Esophagus muscularis mucosa (tissue), 4 donors: Measurements from ENCODE around the gene EML2. TPM values are rescaled to one million over a fixed set of nuclear protein-coding genes. Genes with fewer than 3 reads are reported as not detected.
A peak's percentile ranks its signal among the peaks of the same experiment; 100 is the strongest.

ENCODE experiments used
- DNase-seq: peaks from one replicate; pipeline ENCODE4 v3.0.0-alpha.2; 2017; ENCODE audit errors: extremely low spot score
- H3K27ac ChIP-seq, 4 donors: fragments of 200-600 bp; sonication (generic); replicated peaks in 1 of 4; 1 replicate in 3 of 4; 2 replicates in 1 of 4; pipeline ENCODE4 v1.5.1; 2016 to 2019; ENCODE audit warnings: mild to moderate bottlenecking in 1 of 4
- H3K27me3 ChIP-seq, 4 donors: fragments of 200-600 bp; sonication (generic); one replicate each; pipeline versions ENCODE4 v1.5.1 to v1.6.0; 2016 to 2019
- H3K36me3 ChIP-seq, 4 donors: fragments of 200-600 bp; sonication (generic); one replicate each; pipeline ENCODE4 v1.5.1; 2016 to 2019
- H3K4me1 ChIP-seq, 4 donors: fragments of 200-600 bp; sonication (generic); one replicate each; pipeline ENCODE4 v1.5.1; 2016 to 2019
- H3K4me3 ChIP-seq, 4 donors: fragments of 200-600 bp; sonication (generic); 1 replicate in 2 of 4; 2 replicates in 2 of 4; pipeline ENCODE4 v1.5.1; 2016 to 2019; ENCODE audit warnings: mild to moderate bottlenecking in 4 of 4, moderate library complexity in 1 of 4
- H3K9me3 ChIP-seq, 4 donors: fragments of 200-600 bp; sonication (generic); 1 replicate in 3 of 4; 2 replicates in 1 of 4; pipeline ENCODE4 v1.5.1; 2016 to 2019
- CTCF ChIP-seq, 3 experiments: fragments of 200-600 bp in 2 of 3; fragments of 450-650 bp in 1 of 3; sonication (generic) in 2 of 3; IDR thresholded peaks; one replicate each; pipeline ENCODE4 v1.5.1; 2017 to 2019; ENCODE audit warnings: antibody characterized with exemption in 3 of 3, mild to moderate bottlenecking in 2 of 3, moderate library complexity in 1 of 3
- EP300 ChIP-seq: sonication (generic); formaldehyde crosslinking; IDR thresholded peaks from one replicate; pipeline ENCODE4 v1.6.1; 2017; ENCODE audit warnings: antibody characterized with exemption
- POLR2A ChIP-seq: fragments of 450-650 bp; IDR thresholded peaks from one replicate; pipeline ENCODE4 v1.6.1; 2017; ENCODE audit warnings: antibody characterized with exemption, moderate library complexity, mild to moderate bottlenecking, low read depth
- POLR2AphosphoS5 ChIP-seq, 2 donors: sonication (generic); formaldehyde crosslinking; IDR thresholded peaks; one replicate each; pipeline ENCODE4 v1.6.1; 2017; ENCODE audit warnings: antibody characterized with exemption in 2 of 2
- WGBS: methylation state at CpG from one replicate; pipeline ENCODE4 v1.1.5; 2018; 5-methylcytosine and 5-hydroxymethylcytosine counted together
- intact Hi-C: fragments of 100-400 bp; cut with DNase I; formaldehyde crosslinking; loops from one replicate; pipeline ENCODE4 v1.15.1; 2023
- total RNA-seq, 4 donors: library from RNA; depleted of rRNA; stranded (reverse); fragments of >200 nt; gene quantifications; one replicate each; pipeline versions ENCODE4 v1.1.0 to v1.2.1, GENCODE V29; 2016

EML2 gene
- total RNA-seq, 4 donors from 2014 or later, result 12.0 to 28.4 (median 18.3) TPM

DNA sequence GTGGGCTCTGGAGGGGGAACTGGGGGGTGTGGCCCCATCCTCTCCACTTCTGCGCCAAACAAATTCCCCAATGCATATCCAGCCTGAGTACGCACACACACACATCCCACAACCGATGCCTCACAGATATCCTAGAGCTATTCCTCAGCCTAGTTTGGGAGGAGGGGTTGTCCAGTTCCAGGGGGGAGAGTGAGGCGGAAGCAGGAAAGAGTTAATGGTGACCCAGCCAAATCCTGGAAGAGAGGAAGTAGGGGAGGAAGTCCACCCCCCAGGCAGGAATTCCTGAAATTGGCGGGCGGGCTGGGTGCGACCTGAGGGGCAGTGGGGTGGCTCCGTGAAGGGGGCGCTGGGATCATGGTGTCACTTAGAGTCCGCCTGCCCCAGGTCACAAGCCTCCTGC lies 38.1 kb downstream of the EML2 start:
- no peak for DNase-seq
- TF ChIP-seq POLR2AphosphoS5 (IDR thresholded peaks at IDR 0.05), result no peak
- no peak for TF ChIP-seq EP300
- TF ChIP-seq CTCF (IDR thresholded peaks at IDR 0.05), result no peak
- TF ChIP-seq POLR2A, result no peak
- intact Hi-C loops, result no loop called here
- peaks cover 0 to 81% (median 40%) of the 10 kb centered on the region in 4 donors for H3K27me3 ChIP-seq
- WGBS, result 19% methylated on average over 10 of the region's 10 CpGs
- no peaks in the 10 kb centered on the region for H3K36me3 ChIP-seq
- peak overlapping the region; percentile 53 to 67 (median 63) for H3K27ac ChIP-seq
- H3K9me3 ChIP-seq, result no peaks in the 10 kb centered on the region
- peaks cover 18 to 45% (median 39%) of the 10 kb centered on the region in 4 donors for H3K4me1 ChIP-seq
- H3K4me3 ChIP-seq, result peak overlapping the region; percentile 47 to 56 (median 49)

DNA sequence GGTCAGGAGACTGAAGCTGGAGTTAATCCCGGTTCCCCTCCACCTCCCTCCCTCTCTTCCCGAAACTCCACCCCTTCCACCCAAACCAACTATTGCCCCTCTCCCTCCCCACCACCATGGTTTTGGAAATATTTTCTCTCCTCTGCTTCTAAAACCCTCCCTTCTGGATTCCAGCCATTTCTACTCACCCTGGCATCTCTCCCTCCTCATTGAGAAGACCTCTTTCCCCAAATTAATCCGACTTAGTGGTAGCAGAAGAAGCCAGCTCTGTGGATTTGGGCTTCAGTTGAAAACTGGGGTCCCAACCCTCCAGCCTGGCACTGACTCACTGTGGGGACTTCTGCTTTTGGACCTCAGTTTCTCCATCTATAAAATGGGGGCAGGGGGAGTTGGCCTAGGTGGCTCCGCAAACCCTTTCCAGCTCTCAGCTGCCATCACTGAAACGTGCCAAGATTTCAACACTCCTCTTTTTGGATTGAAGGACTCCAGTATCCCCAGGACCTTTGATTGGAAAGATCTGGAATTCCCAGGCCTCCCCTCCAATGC lies 38.8 kb downstream of the EML2 start:
- Histone ChIP-seq H3K27ac (peak overlapping the region; percentile 53 to 67 (median 63)), H3K4me3 (peak overlapping the region; percentile 47 to 56 (median 49)), H3K36me3 (no peaks in the 10 kb centered on the region), H3K4me1 (peaks cover 23 to 45% (median 39%) of the 10 kb centered on the region in 4 donors), H3K9me3 (no peaks in the 10 kb centered on the region), H3K27me3 (peaks cover 0 to 88% (median 40%) of the 10 kb centered on the region in 4 donors)
- no peak for TF ChIP-seq POLR2A
- no peak for DNase-seq
- WGBS, result 42% methylated on average over 5 of the region's 5 CpGs
- intact Hi-C loops, result no loop called here

DNA sequence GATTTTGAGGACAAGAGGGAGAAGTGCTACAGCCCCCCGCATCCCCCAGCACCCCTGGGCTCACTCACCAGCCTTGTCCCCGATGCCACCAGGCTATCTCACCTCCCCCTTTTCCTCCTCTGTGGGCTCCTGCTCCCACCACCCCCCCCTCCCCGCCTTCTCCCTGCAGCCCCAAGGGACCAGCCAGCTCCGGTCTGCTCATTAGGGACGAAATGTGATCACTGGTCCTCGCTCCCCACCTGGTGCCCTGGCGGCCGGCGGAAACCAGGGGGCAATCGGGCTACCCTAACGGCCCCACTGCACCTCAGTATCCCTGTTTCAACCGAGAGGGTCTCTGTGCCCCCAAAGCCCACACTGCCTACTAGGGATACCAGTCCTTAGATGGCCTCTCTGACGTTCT lies 39.9 kb downstream of the EML2 start:
- Histone ChIP-seq H3K4me1 (peaks cover 25 to 45% (median 39%) of the 10 kb centered on the region in 4 donors), H3K27me3 (peaks cover 0 to 99% (median 40%) of the 10 kb centered on the region in 4 donors), H3K27ac (peak overlapping the region in 3 of 4 donors; percentile 39 to 66 (median 49)), H3K9me3 (no peaks in the 10 kb centered on the region), H3K4me3 (peak overlapping the region in 1 of 4 donors; percentile 56), H3K36me3 (no peaks in the 10 kb centered on the region)
- TF ChIP-seq POLR2A, result no peak
- no peak for TF ChIP-seq EP300
- no peak for TF ChIP-seq CTCF (IDR thresholded peaks at IDR 0.05)
- no peak for TF ChIP-seq POLR2AphosphoS5 (IDR thresholded peaks at IDR 0.05)
- 20% methylated on average over 13 of the region's 13 CpGs for WGBS
- DNase-seq, result no peak
- intact Hi-C loops, result no loop called here

GRCh38 chr19:45598267-45599001 lies 40.8 kb downstream of the EML2 start:
- TF ChIP-seq EP300 (no peak), CTCF (IDR thresholded peaks at IDR 0.05) (no peak), POLR2AphosphoS5 (IDR thresholded peaks at IDR 0.05) (no peak), POLR2A (no peak)
- Histone ChIP-seq H3K4me3 (peak overlapping the region in 2 of 4 donors; percentile 3 to 56), H3K4me1 (peaks cover 27 to 45% (median 39%) of the 10 kb centered on the region in 4 donors), H3K27ac (peak overlapping the region; percentile 20 to 49 (median 44)), H3K27me3 (peaks cover 0 to 98% (median 40%) of the 10 kb centered on the region in 4 donors), H3K36me3 (no peaks in the 10 kb centered on the region), H3K9me3 (no peaks in the 10 kb centered on the region)
- no peak for DNase-seq
- WGBS, result 6% methylated on average over 22 of the region's 22 CpGs
- intact Hi-C loops, result no loop called here

GRCh38 chr19:45597425-45598111 lies 41.6 kb downstream of the EML2 start:
- DNase-seq, result no peak
- Histone ChIP-seq H3K4me1 (peaks cover 33 to 45% (median 39%) of the 10 kb centered on the region in 4 donors), H3K27ac (peak overlapping the region in 3 of 4 donors; percentile 8 to 49 (median 39)), H3K36me3 (no peaks in the 10 kb centered on the region), H3K9me3 (no peaks in the 10 kb centered on the region), H3K4me3 (peak overlapping the region in 1 of 4 donors; percentile 56), H3K27me3 (peaks cover 0 to 98% (median 38%) of the 10 kb centered on the region in 4 donors)
- TF ChIP-seq EP300 (no peak), POLR2AphosphoS5 (IDR thresholded peaks at IDR 0.05) (no peak), POLR2A (no peak), CTCF (IDR thresholded peaks at IDR 0.05) (no peak)
- WGBS, result 19% methylated on average over 5 of the region's 5 CpGs
- intact Hi-C loops, result no loop called here
